Measurements from ENCODE around the gene PVALEF.

PVALEF gene

GRCh38 chr17:81231766-81232581, 66.7 kb downstream of the PVALEF start:
- in situ Hi-C loops (cut with MboI; ENCODE audit: low sequenced_read_pairs, unreplicated experiment) = no loop called here
- no peak for TF ChIP-seq CTCF (IDR thresholded peaks at IDR 0.05; ENCODE audit: borderline replicate concordance, control extremely low read depth, extremely low read depth, insufficient read depth, missing control alignments)
- no peak for DNase-seq (ENCODE audit: low spot score)
